GM12864 (cell line): Measurements from ENCODE around the gene MLXIP.

Source experiments
- DNase-seq: peaks from one replicate; pipeline ENCODE4 v3.0.0-alpha.2; 2011; ENCODE audit warnings: low read depth
- H3K4me3 ChIP-seq: 2 replicates; pipeline ENCODE4 v1.5.1; 2011; ENCODE audit warnings: mild to moderate bottlenecking, low read depth, low read length, control low read depth
- CTCF ChIP-seq: IDR thresholded peaks from 2 replicates; pipeline ENCODE4 v1.5.1; 2011; ENCODE audit warnings: low read depth, mild to moderate bottlenecking, moderate library complexity, low read length, control low read depth, inconsistent platforms; ENCODE audit errors: missing control alignments

The MLXIP gene

DNA sequence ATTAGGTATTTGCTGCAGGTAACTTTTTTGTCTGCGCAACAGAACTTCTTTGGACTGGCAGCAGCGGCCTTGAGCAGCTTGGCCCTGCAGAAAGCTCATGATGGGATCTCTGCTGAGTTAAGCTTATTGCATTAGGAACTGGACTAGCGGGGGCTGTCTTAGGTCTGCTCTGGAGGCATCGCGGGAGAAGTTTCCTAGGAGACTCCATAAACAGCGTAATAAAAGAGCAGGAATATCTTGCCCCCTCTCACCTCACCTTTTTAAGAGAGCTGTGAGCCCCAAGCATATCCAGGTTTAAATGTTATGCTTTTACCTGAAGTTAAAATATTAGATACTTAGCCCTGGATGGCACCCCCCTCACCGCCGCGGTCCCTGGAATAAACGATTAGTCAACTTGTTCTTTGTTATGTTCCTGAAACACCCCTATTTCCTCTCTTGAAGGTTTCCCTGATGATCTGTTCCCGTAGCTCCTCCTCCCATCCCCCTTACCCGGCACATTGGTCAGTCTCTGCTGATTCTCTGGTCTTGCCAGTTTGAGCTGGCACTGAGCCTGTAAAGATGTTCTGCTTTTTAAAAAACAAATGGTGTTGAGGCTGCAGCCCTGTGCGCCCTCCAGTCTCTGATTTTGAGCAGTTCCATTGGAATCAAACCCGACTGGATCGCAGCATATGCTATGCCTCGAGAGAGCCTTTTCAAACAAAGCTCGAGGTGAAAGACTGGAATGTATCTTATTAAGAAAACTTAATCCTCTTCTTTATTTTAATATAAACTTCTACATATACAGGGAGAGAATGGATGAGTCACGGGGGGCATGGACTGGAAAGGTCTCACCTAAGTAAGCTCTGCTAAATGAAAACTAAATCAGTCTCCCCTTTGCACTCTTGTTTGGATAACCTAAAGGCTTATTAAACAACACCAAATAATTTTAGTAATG is 1.9 kb downstream of the MLXIP start:
- no peak for TF ChIP-seq CTCF
- no peak for DNase-seq
- peak overlapping the region; percentile 58 for H3K4me3 ChIP-seq

GRCh38 chr12:122081083-122081696 is 2.6 kb downstream of the MLXIP start:
- DNase-seq: no peak
- TF ChIP-seq CTCF: no peak
- peak overlapping the region; percentile 1; the same call in 1 of the 2 replicates for H3K4me3 ChIP-seq

- no peak for TF ChIP-seq CTCF
- peak; percentile 62 for DNase-seq
- peak overlapping the region; percentile 1; the same call in 1 of the 2 replicates for H3K4me3 ChIP-seq
These were observed 3.2 kb downstream of the MLXIP start for GRCh38 chr12:122081697-122082221.

- TF ChIP-seq CTCF: no peak
These were observed 4.2 kb downstream of the MLXIP start for GRCh38 chr12:122082621-122083356.

DNA sequence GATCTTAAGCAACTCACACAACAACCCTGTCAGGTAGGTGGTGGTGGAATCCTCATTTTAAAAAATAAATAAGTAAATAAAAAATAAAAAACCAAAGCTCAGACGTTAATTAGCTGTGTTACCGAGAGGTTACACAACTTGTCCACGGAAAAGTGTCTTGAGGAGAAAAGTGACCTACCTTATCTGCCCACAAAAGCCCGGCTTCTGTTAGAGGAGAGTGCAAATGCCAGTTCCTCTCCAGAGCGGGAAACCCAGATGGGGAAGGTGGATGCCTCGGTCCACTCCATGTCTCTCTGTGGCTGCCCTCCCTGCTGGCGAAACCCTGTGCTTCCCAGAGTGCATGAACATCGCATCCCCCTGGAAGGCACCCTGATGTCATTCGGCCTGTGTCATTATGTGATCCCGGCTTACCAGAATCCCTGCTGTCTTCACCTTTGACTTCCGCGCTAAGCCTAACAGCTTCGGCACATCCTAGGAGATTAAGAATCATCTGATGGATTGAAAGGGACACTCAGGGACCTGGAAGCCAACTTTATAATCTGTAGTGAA is 6.4 kb downstream of the MLXIP start:
- no peak for DNase-seq
- TF ChIP-seq CTCF: no peak
- H3K4me3 ChIP-seq: no peak overlapping the region

More at GRCh38 chr12:122082621-122083356, 4.2 kb downstream of the MLXIP start:
- no peak overlapping the region for H3K4me3 ChIP-seq
- no peak for DNase-seq

DNA sequence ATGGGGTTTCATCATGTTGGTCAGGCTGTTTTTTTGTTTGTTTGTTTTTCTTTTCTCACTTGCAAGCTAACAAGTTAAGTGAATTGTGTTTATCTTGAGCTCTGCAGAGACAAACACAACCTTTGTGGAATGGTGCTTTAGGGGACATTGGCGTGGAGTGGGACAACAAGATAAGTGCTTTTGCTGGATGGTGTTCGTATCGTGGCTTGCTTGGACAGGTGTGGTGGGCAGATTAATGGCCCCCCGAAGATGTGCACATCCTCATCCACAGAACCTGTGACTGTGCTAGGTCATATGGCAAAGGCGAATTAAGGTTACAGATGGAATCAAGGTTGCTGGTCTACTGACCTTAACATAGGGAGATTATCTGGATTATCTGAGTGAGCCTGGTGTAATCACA is 7.0 kb downstream of the MLXIP start:
- H3K4me3 ChIP-seq: no peak overlapping the region
- no peak for TF ChIP-seq CTCF
- no peak for DNase-seq
